HCT116 (cell line): Measurements from ENCODE around the gene TRIM50. TPM values are rescaled to one million over a fixed set of nuclear protein-coding genes. Genes with fewer than 3 reads are reported as not detected.
"Not testable (repeated sequence)": the region's sequence is repeated elsewhere in the genome, so short reads cannot be mapped to it uniquely, and the experiment has no call there.

Experiments
- ATAC-seq: fragments of 200-7000 bp; cut with Tn5 transposase; 2 replicates; pipeline ENCODE4 v1.9.1; 2020; ENCODE audit warnings: mild to moderate bottlenecking, moderate library complexity
- BruUV-seq: library from RNA; stranded (reverse); fragments of 400-500 nt; replicated peaks from 2 replicates; lab custom pipeline; 2021; lab: Mats Ljungman, UMichigan
- CTCF ChIA-PET: fragments of 300-600 bp; sonication (Branson Sonifier 250); formaldehyde crosslinking; loops from one replicate; lab custom pipeline; 2021; ENCODE audit warnings: antibody characterized with exemption; lab: Charles Lee
- POLR2A ChIA-PET: fragments of 300-600, 350-600 bp; sonication (Branson Sonifier 250); formaldehyde crosslinking; loops from one replicate; lab custom pipeline; 2021; ENCODE audit warnings: antibody characterized with exemption; lab: Charles Lee
- RAD21 ChIA-PET, 2 experiments: fragments of 300-600 bp; sonication (Branson Sonifier 250); formaldehyde crosslinking; loops; one replicate each; lab custom pipeline; 2023; ENCODE audit warnings: low total read pairs in 2 of 2; ENCODE audit not compliant: uncharacterized antibody in 2 of 2, unreplicated experiment in 2 of 2, low non-redundant PET in 1 of 2; lab: Charles Lee
- DNase-seq: peaks from one replicate; pipeline ENCODE4 v3.0.0-alpha.2; 2010; ENCODE audit warnings: low read depth, low spot score
- H2AFZ ChIP-seq: fragments of 200-600 bp; shearing (Covaris generic), sonication (generic); 2 replicates; pipeline ENCODE4 v1.6.1; 2017; ENCODE audit warnings: low read depth, mixed run types, mixed read lengths, antibody characterized with exemption, low read length; ENCODE audit not compliant: poor library complexity, severe bottlenecking
- H3K27ac ChIP-seq: 2 replicates; pipeline ENCODE4 v1.5.1; 2012; ENCODE audit warnings: low read depth, low read length
- H3K27me3 ChIP-seq: fragments of 200-600 bp; sonication (generic); 2 replicates; pipeline ENCODE4 v1.6.1; 2016; ENCODE audit warnings: mixed run types, low read length, mixed read lengths; ENCODE audit not compliant: insufficient read depth
- H3K36me3 ChIP-seq, 2 experiments: fragments of 200-500 bp in 1 of 2; fragments of 200-600 bp in 1 of 2; sonication (Bioruptor generic) in 1 of 2; sonication (generic) in 1 of 2; 2 replicates each; pipeline versions ENCODE4 v1.5.1 to v1.6.1; 2014 to 2016; ENCODE audit warnings: low read length in 2 of 2, inconsistent platforms in 1 of 2, mixed read lengths in 1 of 2, mixed run types in 1 of 2; ENCODE audit not compliant: insufficient read depth in 2 of 2, control insufficient read depth in 1 of 2
- H3K4me1 ChIP-seq, 2 experiments: fragments of 200-600 bp in 1 of 2; sonication (generic) in 1 of 2; 2 replicates each; pipeline versions ENCODE4 v1.5.1 to v1.6.1; 2012 to 2017; ENCODE audit warnings: low read length in 2 of 2, inconsistent platforms in 1 of 2, mild to moderate bottlenecking in 1 of 2, mixed read lengths in 1 of 2, mixed run types in 1 of 2, moderate library complexity in 1 of 2; ENCODE audit not compliant: insufficient read depth in 2 of 2, control insufficient read depth in 1 of 2
- H3K4me2 ChIP-seq: fragments of 200-600 bp; sonication (generic); 2 replicates; pipeline ENCODE4 v1.6.1; 2017; ENCODE audit warnings: mixed run types, low read length, mixed read lengths
- H3K4me3 ChIP-seq, 2 experiments: fragments of 200-600 bp in 1 of 2; sonication (generic) in 1 of 2; replicated peaks in 1 of 2; 2 replicates each; pipeline ENCODE4 v1.5.1; 2011 to 2016; ENCODE audit warnings: low read length in 2 of 2, control low read depth in 1 of 2, low read depth in 1 of 2, mild to moderate bottlenecking in 1 of 2, mixed read lengths in 1 of 2, mixed run types in 1 of 2
- H3K79me2 ChIP-seq: fragments of 200-600 bp; sonication (generic); 2 replicates; pipeline ENCODE4 v1.6.1; 2017; ENCODE audit warnings: mild to moderate bottlenecking, mixed run types, low read length, moderate library complexity, mixed read lengths; ENCODE audit not compliant: insufficient read depth
- H3K9ac ChIP-seq: fragments of 200-600 bp; sonication (generic); 2 replicates; pipeline ENCODE4 v1.6.1; 2016; ENCODE audit warnings: low read length, mixed read lengths
- H3K9me2 ChIP-seq: fragments of 200-600 bp; sonication (generic), shearing (Covaris generic); 2 replicates; pipeline ENCODE4 v1.6.1; 2017; ENCODE audit warnings: mixed run types, mild to moderate bottlenecking, moderate library complexity; ENCODE audit not compliant: insufficient read depth
- H3K9me3 ChIP-seq, 2 experiments: fragments of 200-500 bp in 1 of 2; fragments of 200-600 bp in 1 of 2; sonication (Bioruptor generic) in 1 of 2; sonication (generic) in 1 of 2; 2 replicates each; pipeline ENCODE4 v1.6.1; 2014 to 2017; ENCODE audit warnings: low read length in 2 of 2, mixed read lengths in 2 of 2, inconsistent platforms in 1 of 2, low read depth in 1 of 2, mild to moderate bottlenecking in 1 of 2, mixed run types in 1 of 2, moderate library complexity in 1 of 2; ENCODE audit not compliant: control insufficient read depth in 1 of 2, insufficient read depth in 1 of 2
- H4K20me1 ChIP-seq: fragments of 200-600 bp; sonication (generic), shearing (Covaris generic); 2 replicates; pipeline ENCODE4 v1.6.1; 2017; ENCODE audit warnings: mixed run types, mild to moderate bottlenecking, moderate library complexity; ENCODE audit not compliant: insufficient read depth
- intact Hi-C: fragments of 100-400 bp; cut with micrococcal nuclease; formaldehyde crosslinking; loops from 2 replicates; pipeline ENCODE4 v1.10.0; 2022
- total RNA-seq: library from RNA; stranded (reverse); gene quantifications from one replicate; pipeline ENCODE4 v1.2.1, GENCODE V29; 2021; ENCODE audit not compliant: unreplicated experiment

The TRIM50 gene
- total RNA-seq, 1 experiment from 2014 or later, result not detected

- intact Hi-C loops, H2AFZ ChIP-seq, CTCF ChIA-PET, H3K27ac ChIP-seq, RAD21 ChIA-PET, POLR2A ChIA-PET, H3K27me3 ChIP-seq, H3K9ac ChIP-seq, H3K9me2 ChIP-seq, ATAC-seq, H4K20me1 ChIP-seq, H3K4me3 ChIP-seq, H3K9me3 ChIP-seq, BruUV-seq, H3K79me2 ChIP-seq, H3K4me1 ChIP-seq, DNase-seq, H3K4me2 ChIP-seq, H3K36me3 ChIP-seq: not testable (repeated sequence)
Observed at GRCh38 chr7:73297235-73297634, 30.6 kb downstream of the TRIM50 start.

GRCh38 chr7:73277210-73277609, 50.7 kb downstream of the TRIM50 start:
- H3K9me2 ChIP-seq, H2AFZ ChIP-seq, POLR2A ChIA-PET, H3K36me3 ChIP-seq, H3K4me3 ChIP-seq, intact Hi-C loops, CTCF ChIA-PET, H3K4me1 ChIP-seq, BruUV-seq, H3K4me2 ChIP-seq, H3K27me3 ChIP-seq, DNase-seq, RAD21 ChIA-PET, H3K9me3 ChIP-seq, H3K9ac ChIP-seq, H3K27ac ChIP-seq, H4K20me1 ChIP-seq, H3K79me2 ChIP-seq: not testable (repeated sequence)
- peak; percentile 62 for ATAC-seq

DNA sequence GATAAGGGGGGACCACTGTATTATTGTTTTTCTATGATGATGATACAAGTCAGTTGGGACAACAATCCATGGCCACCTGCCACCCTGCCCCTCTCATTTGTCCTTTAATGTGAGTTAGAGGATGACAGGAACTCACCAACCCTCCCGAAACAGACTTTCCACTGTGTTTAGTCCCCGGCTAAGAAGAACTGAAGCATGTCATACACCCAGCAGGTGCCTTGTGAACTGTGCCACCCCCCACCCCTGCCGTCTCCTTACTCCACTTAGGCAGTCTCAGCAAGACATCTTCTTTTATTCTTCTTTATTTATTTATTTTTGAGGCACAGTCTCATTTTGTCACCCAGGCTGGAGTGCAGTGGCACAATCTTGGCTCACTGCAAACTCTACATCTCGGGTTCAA, 60.1 kb downstream of the TRIM50 start:
- ATAC-seq, H3K79me2 ChIP-seq, H3K9ac ChIP-seq, POLR2A ChIA-PET, DNase-seq, RAD21 ChIA-PET, H3K4me1 ChIP-seq, H3K9me2 ChIP-seq, H3K36me3 ChIP-seq, H3K4me2 ChIP-seq, H3K4me3 ChIP-seq, H3K9me3 ChIP-seq, H3K27me3 ChIP-seq, intact Hi-C loops, BruUV-seq, H3K27ac ChIP-seq, H4K20me1 ChIP-seq, H2AFZ ChIP-seq, CTCF ChIA-PET: not testable (repeated sequence)

GRCh38 chr7:73266719-73267368, 61.0 kb downstream of the TRIM50 start:
- intact Hi-C loops, H3K79me2 ChIP-seq, H3K9me2 ChIP-seq, H3K27me3 ChIP-seq, RAD21 ChIA-PET, BruUV-seq, H3K9ac ChIP-seq, H3K9me3 ChIP-seq, CTCF ChIA-PET, H3K4me1 ChIP-seq, H4K20me1 ChIP-seq, POLR2A ChIA-PET, H3K27ac ChIP-seq, DNase-seq, H2AFZ ChIP-seq, H3K4me2 ChIP-seq, H3K36me3 ChIP-seq, H3K4me3 ChIP-seq: not testable (repeated sequence)
- ATAC-seq, result peak; percentile 88
